ENCODE data around the gene LGI4. TPM values are rescaled to one million over a fixed set of nuclear protein-coding genes. Genes with fewer than 3 reads are reported as not detected.
"Not testable (repeated sequence)": the region's sequence is repeated elsewhere in the genome, so short reads cannot be mapped to it uniquely, and the experiment has no call there.

Gene LGI4
- total and polyA plus RNA-seq, 4 donors = 0.18 to 1.5 (median 1.1) TPM

DNA sequence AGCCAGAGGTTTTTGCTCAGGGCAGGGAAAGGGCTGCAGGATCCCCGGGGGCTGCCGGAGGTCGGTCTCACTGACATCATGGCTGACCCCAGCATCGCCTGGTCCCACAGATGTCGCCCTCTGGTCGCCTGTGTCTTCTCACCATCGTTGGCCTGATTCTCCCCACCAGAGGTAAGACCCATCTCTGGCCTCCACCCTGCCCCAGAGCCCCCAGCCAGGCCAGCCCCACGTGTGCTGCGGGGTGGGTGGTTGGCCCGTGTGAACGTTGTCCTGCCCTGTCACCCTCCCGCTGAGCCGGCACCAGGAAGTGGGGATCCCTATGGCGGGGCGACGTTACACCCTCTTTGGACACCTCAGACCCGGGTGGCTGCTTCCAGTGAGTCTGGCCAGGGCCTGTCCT is 20.6 kb upstream of the LGI4 start (continued):
- TF ChIP-seq GABPA (IDR thresholded peaks at IDR 0.05 in 1 of 2, conservative IDR thresholded peaks at IDR 0.05 in 1 of 2) (no peak), HNF4A (conservative IDR thresholded peaks at IDR 0.05) (no peak), RXRA (IDR thresholded peaks at IDR 0.05) (no peak), SP1 (IDR thresholded peaks at IDR 0.05) (no peak), RAD21 (IDR thresholded peaks at IDR 0.05) (no peak), JUND (IDR thresholded peaks at IDR 0.05) (no peak), NR2F2 (IDR thresholded peaks at IDR 0.05) (no peak), HNF4G (IDR thresholded peaks at IDR 0.05) (no peak), YY1 (IDR thresholded peaks at IDR 0.05) (no peak), FOXA2 (IDR thresholded peaks at IDR 0.05) (no peak)
- TF ChIP-seq, protein P1, sequence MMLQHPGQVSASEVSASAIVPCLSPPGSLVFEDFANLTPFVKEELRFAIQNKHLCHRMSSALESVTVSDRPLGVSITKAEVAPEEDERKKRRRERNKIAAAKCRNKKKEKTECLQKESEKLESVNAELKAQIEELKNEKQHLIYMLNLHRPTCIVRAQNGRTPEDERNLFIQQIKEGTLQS (IDR thresholded peaks at IDR 0.05) = no peak

DNA sequence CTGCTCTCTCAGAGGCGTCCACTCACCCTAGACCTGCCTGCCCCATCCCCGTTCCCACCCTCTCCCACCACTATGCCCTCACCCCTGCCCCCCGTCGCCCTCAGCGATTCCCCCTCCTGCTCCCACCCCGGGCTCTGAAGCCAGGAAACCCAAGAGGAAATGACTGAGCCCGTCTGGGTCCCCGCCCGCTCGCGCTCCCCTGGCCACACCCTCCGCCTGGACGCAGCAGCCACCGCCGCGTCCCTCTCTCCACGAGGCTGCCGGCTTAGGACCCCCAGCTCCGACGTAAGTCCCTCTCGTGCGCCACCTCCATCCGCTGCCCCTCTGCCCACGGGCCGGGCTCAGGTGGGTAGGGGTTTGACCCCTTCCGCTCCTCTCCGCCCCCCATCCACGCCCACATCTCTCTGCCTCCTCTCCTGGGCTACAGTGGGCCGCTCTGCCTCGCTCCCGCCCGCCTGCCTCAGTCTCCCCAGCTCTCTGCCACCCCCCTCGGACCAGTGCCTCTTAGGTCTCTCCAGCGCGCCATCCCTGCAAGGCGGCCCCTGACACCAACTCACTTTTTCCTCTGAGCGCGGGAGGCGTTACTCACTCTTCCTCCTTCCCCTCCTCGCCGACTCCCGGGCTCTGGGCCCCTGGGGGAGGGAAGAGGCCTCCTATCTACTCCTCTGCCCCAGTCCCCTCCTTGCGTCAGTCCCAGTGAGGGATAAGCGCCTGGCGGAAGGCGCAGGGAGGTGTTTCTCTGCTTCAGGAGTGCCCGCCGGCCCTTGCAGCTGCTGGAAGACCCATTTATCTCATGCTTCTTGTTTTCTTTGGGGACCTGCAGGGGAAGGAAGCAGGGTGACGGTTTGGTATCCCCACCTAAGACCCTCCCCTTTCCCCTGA is 19.9 kb upstream of the LGI4 start, which contains the start of gene FXYD5:
TSS of gene FXYD5 (plus strand) at position 211 of the 882 bp plus-strand sequence. CDS start 816 bp downstream, outside the sequence.
- no peak for DNase-seq (ENCODE audit: low spot score)
- peak within 1 kb of the TSS in 1 of 2 donors; percentile 52 for H3K9ac ChIP-seq (ENCODE audit: low read depth in 1 of 2, low read length in 2 of 2)
- H3K4me1 ChIP-seq (ENCODE audit: control insufficient read depth in 4 of 4, insufficient read depth in 4 of 4, low read length in 3 of 4) = peaks cover 0 to 22% (median 8%) of the 10 kb centered on the region in 4 donors
- H3K9me3 ChIP-seq (ENCODE audit: control insufficient read depth in 4 of 4, low read length in 3 of 4) = no peaks in the 10 kb centered on the region
- H3K27me3 ChIP-seq (ENCODE audit: control insufficient read depth in 4 of 4, insufficient read depth in 4 of 4, low read length in 3 of 4) = peaks cover 0 to 2% (median 0%) of the 10 kb centered on the region in 4 donors
- peak within 1 kb of the TSS; percentile 66 to 81 for H3K27ac ChIP-seq (ENCODE audit: low read depth in 1 of 2, low read length in 2 of 2)
- H3K4me3 ChIP-seq (ENCODE audit: low read depth in 1 of 3, low read length in 3 of 3) = peak within 1 kb of the TSS; percentile 35 to 58 (median 49)
- H3K36me3 ChIP-seq (ENCODE audit: control insufficient read depth in 4 of 4, insufficient read depth in 3 of 4, low read depth in 1 of 4, low read length in 3 of 4) = no peaks in the 10 kb centered on the region
- TF ChIP-seq HNF4G (IDR thresholded peaks at IDR 0.05) (no peak), TAF1 (conservative IDR thresholded peaks at IDR 0.05) (no peak), RAD21 (IDR thresholded peaks at IDR 0.05) (peak in 1 of 2 donors; percentile 24)
- 8% methylated on average over 49 of the region's 49 CpGs for WGBS

- 4% methylated on average over 36 of the region's 36 CpGs for WGBS
- Histone ChIP-seq H3K4me1 (ENCODE audit: control insufficient read depth in 4 of 4, insufficient read depth in 4 of 4, low read length in 3 of 4) (peaks cover 0 to 19% (median 6%) of the 10 kb centered on the region in 4 donors), H3K9ac (ENCODE audit: low read depth in 1 of 2, low read length in 2 of 2) (no peak overlapping the region), H3K27me3 (ENCODE audit: control insufficient read depth in 4 of 4, insufficient read depth in 4 of 4, low read length in 3 of 4) (peaks cover 0 to 2% (median 0%) of the 10 kb centered on the region in 4 donors), H3K4me3 (ENCODE audit: low read depth in 1 of 3, low read length in 3 of 3) (peak overlapping the region; percentile 35 to 58 (median 49)), H3K36me3 (ENCODE audit: control insufficient read depth in 4 of 4, insufficient read depth in 3 of 4, low read depth in 1 of 4, low read length in 3 of 4) (no peaks in the 10 kb centered on the region), H3K9me3 (ENCODE audit: control insufficient read depth in 4 of 4, low read length in 3 of 4) (no peaks in the 10 kb centered on the region), H3K27ac (ENCODE audit: low read depth in 1 of 2, low read length in 2 of 2) (peak overlapping the region; percentile 66 to 81)
- DNase-seq (ENCODE audit: low spot score) = no peak
- no peak for TF ChIP-seq NR2F2 (IDR thresholded peaks at IDR 0.05)
- TF ChIP-seq TAF1 (conservative IDR thresholded peaks at IDR 0.05) = no peak
- TF ChIP-seq, protein P2, sequence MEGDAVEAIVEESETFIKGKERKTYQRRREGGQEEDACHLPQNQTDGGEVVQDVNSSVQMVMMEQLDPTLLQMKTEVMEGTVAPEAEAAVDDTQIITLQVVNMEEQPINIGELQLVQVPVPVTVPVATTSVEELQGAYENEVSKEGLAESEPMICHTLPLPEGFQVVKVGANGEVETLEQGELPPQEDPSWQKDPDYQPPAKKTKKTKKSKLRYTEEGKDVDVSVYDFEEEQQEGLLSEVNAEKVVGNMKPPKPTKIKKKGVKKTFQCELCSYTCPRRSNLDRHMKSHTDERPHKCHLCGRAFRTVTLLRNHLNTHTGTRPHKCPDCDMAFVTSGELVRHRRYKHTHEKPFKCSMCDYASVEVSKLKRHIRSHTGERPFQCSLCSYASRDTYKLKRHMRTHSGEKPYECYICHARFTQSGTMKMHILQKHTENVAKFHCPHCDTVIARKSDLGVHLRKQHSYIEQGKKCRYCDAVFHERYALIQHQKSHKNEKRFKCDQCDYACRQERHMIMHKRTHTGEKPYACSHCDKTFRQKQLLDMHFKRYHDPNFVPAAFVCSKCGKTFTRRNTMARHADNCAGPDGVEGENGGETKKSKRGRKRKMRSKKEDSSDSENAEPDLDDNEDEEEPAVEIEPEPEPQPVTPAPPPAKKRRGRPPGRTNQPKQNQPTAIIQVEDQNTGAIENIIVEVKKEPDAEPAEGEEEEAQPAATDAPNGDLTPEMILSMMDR (IDR thresholded peaks at IDR 0.05; ENCODE audit: low read depth, low read length, missing input control) = peak; percentile 37
- no peak for TF ChIP-seq GABPA (IDR thresholded peaks at IDR 0.05 in 1 of 2, conservative IDR thresholded peaks at IDR 0.05 in 1 of 2)
- TF ChIP-seq ZBTB33 (IDR thresholded peaks at IDR 0.05) = no peak
- peak in 1 of 2 donors; percentile 56 for TF ChIP-seq RAD21 (IDR thresholded peaks at IDR 0.05)
- TF ChIP-seq HNF4G (IDR thresholded peaks at IDR 0.05) = no peak
Observed at GRCh38 chr19:35153701-35154524, 19.1 kb upstream of the LGI4 start.

- not testable (repeated sequence) for DNase-seq (ENCODE audit: low spot score); H3K9ac ChIP-seq (ENCODE audit: low read depth in 1 of 2, low read length in 2 of 2); H3K9me3 ChIP-seq (ENCODE audit: control insufficient read depth in 4 of 4, low read length in 3 of 4); H3K36me3 ChIP-seq (ENCODE audit: control insufficient read depth in 4 of 4, insufficient read depth in 3 of 4, low read depth in 1 of 4, low read length in 3 of 4); H3K27ac ChIP-seq (ENCODE audit: low read depth in 1 of 2, low read length in 2 of 2); H3K27me3 ChIP-seq (ENCODE audit: control insufficient read depth in 4 of 4, insufficient read depth in 4 of 4, low read length in 3 of 4); H3K4me3 ChIP-seq (ENCODE audit: low read depth in 1 of 3, low read length in 3 of 3)
- WGBS = 57% methylated on average over 10 of the region's 10 CpGs
- peaks cover 0 to 19% (median 6%) of the 10 kb centered on the region in 4 donors for H3K4me1 ChIP-seq (ENCODE audit: control insufficient read depth in 4 of 4, insufficient read depth in 4 of 4, low read length in 3 of 4)
Observed at GRCh38 chr19:35153129-35153522, 18.3 kb upstream of the LGI4 start.
